Fibroblast of peridontal ligament (primary cell): ENCODE data around the gene ZNF575.

Experiments
- DNase-seq: peaks from one replicate; pipeline ENCODE4 v3.0.0-alpha.2; 2010; ENCODE audit errors: extremely low read depth

ZNF575 gene

DNA sequence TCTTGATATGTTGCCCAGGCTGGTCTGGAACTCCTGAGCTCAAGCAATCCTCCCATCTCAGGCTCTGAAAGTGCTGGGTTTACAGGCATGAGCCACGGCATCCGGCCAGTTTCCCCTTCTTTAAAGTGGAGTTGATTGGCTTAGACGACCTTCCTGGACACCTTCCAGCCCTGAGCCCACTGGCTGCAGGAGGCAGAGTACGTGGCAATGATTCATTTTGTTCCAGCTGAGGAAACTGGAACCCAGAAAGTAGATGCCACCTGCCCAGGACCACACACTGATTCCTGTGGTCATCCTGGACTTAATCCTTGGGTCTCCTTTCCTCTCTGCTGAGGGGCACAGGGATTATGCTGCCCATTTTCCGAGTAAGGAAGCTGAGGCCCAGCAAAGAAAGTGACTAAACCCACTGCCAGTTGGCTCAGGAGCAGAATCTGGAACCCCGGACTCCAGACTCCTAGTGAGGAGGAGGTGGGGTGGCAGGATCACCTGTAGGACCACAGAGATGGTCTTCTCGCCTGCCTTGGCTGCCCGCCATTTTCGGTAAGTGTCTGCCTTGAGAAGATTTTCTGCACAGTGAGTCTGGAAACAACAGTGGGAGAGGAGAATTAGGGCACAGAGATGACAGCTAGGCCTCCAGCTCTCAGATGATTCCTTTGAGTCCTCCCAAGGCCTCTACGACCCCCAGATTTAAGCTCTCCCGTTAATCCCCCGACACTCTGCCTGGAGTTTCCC is 41.6 kb downstream of the ZNF575 start:
- DNase-seq, result peak; percentile 7

DNA sequence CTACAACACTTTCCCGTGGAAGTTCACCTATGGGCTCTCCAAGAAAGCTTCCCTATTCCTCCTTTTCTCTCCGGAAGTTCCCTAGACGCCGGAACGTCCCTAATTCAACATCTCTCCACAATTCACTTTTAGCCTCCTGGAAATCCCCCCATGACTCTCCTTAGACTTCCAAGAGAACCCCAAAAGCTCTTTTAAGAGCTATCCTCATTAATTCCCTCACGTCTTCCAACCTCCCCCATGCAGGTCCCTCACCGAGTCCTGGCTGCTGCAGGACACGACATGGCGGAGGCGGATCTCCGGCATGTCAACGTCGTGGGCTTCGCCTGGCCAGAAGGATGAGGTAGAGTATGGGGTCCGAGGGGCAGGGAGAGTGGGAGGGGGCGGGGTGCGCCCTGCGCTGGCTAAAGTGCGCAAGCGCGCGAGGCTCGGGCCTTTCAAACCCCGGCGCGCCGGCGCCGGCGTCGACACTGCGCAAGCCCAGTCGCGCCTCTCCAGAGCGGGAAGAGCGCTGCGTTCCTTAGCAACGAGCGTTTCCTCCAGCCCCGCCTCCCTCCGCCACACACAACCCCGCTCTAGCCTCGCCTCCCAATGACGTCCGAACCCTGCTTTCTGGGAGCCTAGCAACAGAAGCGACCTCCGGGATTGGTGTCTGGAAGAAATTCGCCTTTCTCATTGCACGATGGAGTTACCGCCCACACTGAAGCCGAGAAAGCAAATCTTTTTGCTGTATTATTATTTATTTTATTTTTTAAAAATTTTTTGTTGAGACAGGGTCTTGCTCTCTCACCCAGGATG is 42.4 kb downstream of the ZNF575 start, which contains the start of the genes PINLYP and XRCC1:
TSS of gene PINLYP (plus strand) at position 646 of the 795 bp plus-strand sequence. CDS start 1,391 bp downstream, outside the sequence.
TSS of gene XRCC1 (minus strand) at position 372 of the 795 bp plus-strand sequence. CDS start at position 303, 69 bp downstream.
- peak; percentile 98 for DNase-seq

DNA sequence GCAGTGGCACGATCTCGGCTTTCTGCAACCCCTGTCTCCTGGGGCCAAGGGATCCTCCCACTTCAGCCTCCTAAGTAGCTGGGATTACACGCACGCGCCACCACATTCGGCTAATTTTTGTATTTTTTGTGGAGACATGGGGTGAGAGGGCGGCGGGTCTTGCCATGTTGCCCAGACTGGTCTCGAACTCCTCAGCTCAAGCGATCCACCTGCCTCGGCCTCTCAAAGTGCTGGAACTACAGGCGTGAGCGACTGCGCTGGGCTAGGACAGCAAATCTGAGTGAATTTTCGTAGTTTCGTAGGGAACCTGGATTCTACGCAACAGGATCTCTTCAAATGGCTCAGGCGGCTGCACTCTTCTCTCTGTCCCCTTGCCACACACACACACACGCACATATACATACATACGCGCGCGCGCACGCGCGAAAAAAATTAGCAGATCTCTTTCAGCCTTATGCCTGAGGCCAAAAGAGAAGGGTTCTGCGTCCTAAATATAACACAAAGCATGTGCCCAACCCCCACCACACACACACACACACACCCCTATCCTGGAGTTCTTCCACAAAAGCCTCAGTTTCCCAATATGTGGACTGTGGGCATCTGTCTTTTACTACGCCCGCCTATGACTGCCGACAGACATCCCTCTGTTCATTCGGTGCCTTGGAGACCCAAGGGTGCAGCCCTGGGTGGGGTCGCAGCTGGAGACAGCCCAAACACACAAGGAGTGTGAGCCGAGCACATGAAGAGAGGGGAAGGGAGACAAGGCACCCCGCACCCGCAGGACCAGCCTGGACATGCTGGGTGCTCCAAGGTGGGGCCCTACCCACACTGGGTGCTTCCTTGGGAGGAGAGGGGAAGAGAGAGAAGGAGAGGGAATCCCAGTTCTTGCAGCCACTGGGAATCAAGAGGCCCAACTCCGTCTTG is 43.2 kb downstream of the ZNF575 start:
- no peak for DNase-seq

DNA sequence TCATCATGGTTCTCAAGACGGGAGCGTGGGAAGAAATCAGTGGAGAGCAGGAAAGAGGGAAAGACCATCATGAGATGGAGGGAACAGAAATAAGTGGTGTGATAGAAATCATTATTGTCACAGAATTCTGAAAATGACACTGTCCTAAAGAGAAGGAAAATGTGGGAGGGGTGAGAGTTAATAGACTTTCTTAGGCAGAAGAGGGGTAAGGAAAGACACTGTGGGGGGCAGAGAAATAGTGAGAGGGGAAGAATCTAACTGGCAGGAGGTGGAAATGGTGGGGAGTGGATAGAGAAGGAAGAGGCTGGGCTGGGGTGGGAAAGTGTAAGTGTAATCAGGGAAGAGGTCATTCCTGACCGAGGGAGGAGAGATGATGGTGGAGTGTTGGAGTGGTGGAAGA is 45.8 kb downstream of the ZNF575 start:
- no peak for DNase-seq

DNA sequence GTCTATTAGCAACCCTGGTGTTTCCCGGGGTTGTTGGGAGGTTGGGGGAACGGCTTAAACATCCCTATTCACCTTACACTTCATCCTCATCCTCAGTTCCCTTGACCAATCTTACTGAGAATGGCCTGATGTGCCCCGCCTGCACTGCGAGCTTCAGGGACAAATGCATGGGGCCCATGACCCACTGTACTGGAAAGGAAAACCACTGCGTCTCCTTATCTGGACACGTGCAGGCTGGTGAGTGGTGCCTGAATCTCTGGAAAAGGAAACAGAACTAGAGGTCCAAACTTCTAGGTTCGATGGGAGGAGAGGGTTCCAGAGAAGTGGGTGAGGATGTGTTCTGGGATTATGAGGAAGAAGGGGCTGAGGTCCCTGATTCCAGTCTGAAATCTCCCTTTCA is 48.5 kb downstream of the ZNF575 start:
- no peak for DNase-seq

DNA sequence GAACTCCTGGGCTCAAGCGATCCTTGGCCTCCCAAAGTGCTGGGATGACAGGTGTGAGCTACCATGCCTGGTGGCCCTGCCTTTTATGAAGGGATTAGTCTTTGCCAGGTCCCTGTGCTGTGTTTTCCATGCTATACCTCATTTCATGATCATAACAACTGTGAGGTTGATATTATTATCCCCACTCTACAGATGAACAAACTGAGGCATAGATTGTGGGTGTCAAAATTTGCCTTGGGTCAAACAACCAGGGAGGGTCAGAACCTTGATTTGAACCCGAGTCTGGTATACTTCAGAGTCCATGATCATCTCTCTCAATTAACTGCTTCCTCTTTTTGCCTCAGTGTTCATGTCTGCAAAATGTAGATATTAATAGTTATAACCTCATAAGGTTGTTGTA is 49.5 kb downstream of the ZNF575 start:
- DNase-seq, result no peak

DNA sequence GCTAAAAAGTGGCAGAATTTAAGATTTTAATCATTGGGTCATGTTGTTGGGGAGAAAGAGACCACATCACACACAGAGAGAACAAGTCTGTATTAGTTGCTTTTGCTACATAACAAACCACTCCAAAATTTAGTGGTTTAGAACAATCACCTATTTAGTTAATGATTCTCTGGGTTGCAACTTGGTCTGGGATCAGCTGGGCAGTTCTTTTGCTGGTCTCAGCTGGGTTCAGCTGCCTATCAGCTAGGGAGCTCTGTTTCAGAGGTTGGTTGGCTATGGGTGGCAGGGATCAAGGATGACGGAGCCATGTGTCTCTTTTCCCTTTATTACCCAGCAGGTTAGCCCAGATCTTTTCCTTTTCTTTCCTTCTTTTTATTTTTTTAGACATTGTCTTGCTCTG is 51.5 kb downstream of the ZNF575 start:
- DNase-seq, result no peak
